ENCODE results near the gene RFX5.

Gene RFX5

GRCh38 chr1:151314137-151314875 lies 32.7 kb downstream of the RFX5 start:
- TF ChIP-seq PRDM1 (tag by site-specific recombination; IDR thresholded peaks at IDR 0.05) (peak; percentile 37; the same call in 1 of the 2 replicates), MYNN (tag by site-specific recombination; IDR thresholded peaks at IDR 0.05; ENCODE audit: borderline replicate concordance) (no peak), ZBTB17 (tag by site-specific recombination; IDR thresholded peaks at IDR 0.05) (no peak), KLF1 (tag by site-specific recombination; IDR thresholded peaks at IDR 0.05) (no peak), ZNF366 (tag by site-specific recombination; conservative IDR thresholded peaks at IDR 0.05) (peak; percentile 58; the same call in 1 of the 2 replicates), PRDM10 (tag by site-specific recombination; IDR thresholded peaks at IDR 0.05) (peak; percentile 43; the same call in 1 of the 2 replicates), ZFP37 (tag by site-specific recombination; IDR thresholded peaks at IDR 0.05) (0 out of 2 replicates have a peak, but pooled peaks have one; percentile 10), ZFP41 (tag by site-specific recombination; IDR thresholded peaks at IDR 0.05; ENCODE audit: borderline replicate concordance) (no peak)
- no peak overlapping the region for H3K4me3 ChIP-seq (ENCODE audit: low read depth, low read length)
- POLR2A ChIA-PET: interaction anchor here (0.6 to 5.0 kb wide), 5 partner anchors 10 to 158 kb away, joined by 3 to 56 read pairs (median 5); partner anchors contain the start of gene PI4KB
- CTCF ChIA-PET: interaction anchor here (0.6 to 12.7 kb wide), 6 partner anchors 13 to 28 kb away, joined by 3 to 88 read pairs (median 4); partner anchors contain the start of gene PI4KB
- no peaks in the 10 kb centered on the region for H3K9me3 ChIP-seq (ENCODE audit: control insufficient read depth, insufficient read depth, low read depth, low read length)
- H3K36me3 ChIP-seq (ENCODE audit: control insufficient read depth in 2 of 2, insufficient read depth in 1 of 2, low read length in 2 of 2): peaks cover 18 to 91% of the 10 kb centered on the region in 2 experiments; a peak in 2 of 3 replicates
- H3K27ac ChIP-seq (ENCODE audit: extremely low read depth, low read depth, low read length): no peak overlapping the region
- no peaks in the 10 kb centered on the region for H3K4me1 ChIP-seq (ENCODE audit: control insufficient read depth, insufficient read depth, low read length)

GRCh38 chr1:151313501-151313900 lies 33.6 kb downstream of the RFX5 start:
- peaks cover 16 to 92% of the 10 kb centered on the region in 2 experiments for H3K36me3 ChIP-seq (ENCODE audit: control insufficient read depth in 2 of 2, insufficient read depth in 1 of 2, low read length in 2 of 2)
- no peak overlapping the region for H3K27ac ChIP-seq (ENCODE audit: extremely low read depth, low read depth, low read length)
- no peaks in the 10 kb centered on the region for H3K9me3 ChIP-seq (ENCODE audit: control insufficient read depth, insufficient read depth, low read depth, low read length)
- TF ChIP-seq ZNF18 (tag by site-specific recombination; IDR thresholded peaks at IDR 0.05) (no peak), ZBTB11 (tag by site-specific recombination; conservative IDR thresholded peaks at IDR 0.05; ENCODE audit: low read depth) (no peak), ZNF10 (tag by site-specific recombination; IDR thresholded peaks at IDR 0.05) (0 out of 2 replicates have a peak, but pooled peaks have one; percentile 19), ZNF2 (tag by site-specific recombination; IDR thresholded peaks at IDR 0.05) (no peak), ZIC2 (tag by site-specific recombination; IDR thresholded peaks at IDR 0.05) (no peak), ZNF280D (tag by site-specific recombination; IDR thresholded peaks at IDR 0.05) (no peak), PRDM10 (tag by site-specific recombination; IDR thresholded peaks at IDR 0.05) (no peak), MEIS1 (CRISPR knock-in tag; IDR thresholded peaks at IDR 0.05; ENCODE audit: borderline replicate concordance) (no peak)
- H3K4me3 ChIP-seq (ENCODE audit: low read depth, low read length): no peak overlapping the region
- ChIA-PET CTCF (interaction anchor here (1.3 to 12.7 kb wide), 3 partner anchors 13 to 26 kb away, joined by 3 to 88 read pairs (median 43); partner anchors contain the start of gene PI4KB), POLR2A (interaction anchor here (0.6 to 5.0 kb wide), 5 partner anchors 9 to 159 kb away, joined by 3 to 56 read pairs (median 5); partner anchors contain the start of gene PI4KB)
- no peaks in the 10 kb centered on the region for H3K4me1 ChIP-seq (ENCODE audit: control insufficient read depth, insufficient read depth, low read length)
